Measurements from ENCODE around the gene FMN2.

DNA sequence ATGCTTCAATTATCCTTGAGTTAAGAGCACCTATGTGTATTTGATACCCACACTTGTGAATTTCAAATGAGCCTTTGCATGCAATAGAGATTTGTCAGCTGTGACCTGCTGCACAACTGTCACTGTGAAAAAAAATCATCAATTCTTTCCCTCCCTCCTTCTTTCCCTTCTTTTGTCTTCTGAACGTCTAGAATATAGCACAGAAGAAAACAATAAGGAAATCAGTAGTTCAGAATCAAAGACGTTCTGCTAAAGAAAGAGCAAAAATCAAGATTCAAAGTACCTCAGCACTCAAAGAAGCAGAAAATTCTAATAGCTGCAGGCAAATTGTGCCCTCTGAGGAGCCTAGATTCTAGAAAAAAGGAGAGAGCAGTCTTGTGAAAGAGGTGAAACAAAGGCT lies 1.7 kb upstream of the FMN2 start:
- TF ChIP-seq, protein P1, sequence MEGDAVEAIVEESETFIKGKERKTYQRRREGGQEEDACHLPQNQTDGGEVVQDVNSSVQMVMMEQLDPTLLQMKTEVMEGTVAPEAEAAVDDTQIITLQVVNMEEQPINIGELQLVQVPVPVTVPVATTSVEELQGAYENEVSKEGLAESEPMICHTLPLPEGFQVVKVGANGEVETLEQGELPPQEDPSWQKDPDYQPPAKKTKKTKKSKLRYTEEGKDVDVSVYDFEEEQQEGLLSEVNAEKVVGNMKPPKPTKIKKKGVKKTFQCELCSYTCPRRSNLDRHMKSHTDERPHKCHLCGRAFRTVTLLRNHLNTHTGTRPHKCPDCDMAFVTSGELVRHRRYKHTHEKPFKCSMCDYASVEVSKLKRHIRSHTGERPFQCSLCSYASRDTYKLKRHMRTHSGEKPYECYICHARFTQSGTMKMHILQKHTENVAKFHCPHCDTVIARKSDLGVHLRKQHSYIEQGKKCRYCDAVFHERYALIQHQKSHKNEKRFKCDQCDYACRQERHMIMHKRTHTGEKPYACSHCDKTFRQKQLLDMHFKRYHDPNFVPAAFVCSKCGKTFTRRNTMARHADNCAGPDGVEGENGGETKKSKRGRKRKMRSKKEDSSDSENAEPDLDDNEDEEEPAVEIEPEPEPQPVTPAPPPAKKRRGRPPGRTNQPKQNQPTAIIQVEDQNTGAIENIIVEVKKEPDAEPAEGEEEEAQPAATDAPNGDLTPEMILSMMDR (IDR thresholded peaks at IDR 0.05), result no peak
- TF ChIP-seq ZFX (IDR thresholded peaks at IDR 0.05; ENCODE audit: borderline replicate concordance), result no peak
